Endometrial microvascular endothelial cells (primary cell): ENCODE data around the gene NEU1. TPM values are rescaled to one million over a fixed set of nuclear protein-coding genes. Genes with fewer than 3 reads are reported as not detected.
"Not testable (repeated sequence)": the region's sequence is repeated elsewhere in the genome, so short reads cannot be mapped to it uniquely, and the experiment has no call there.

Source experiments
- in situ Hi-C: cut with HindIII; loops from 2 replicates; pipeline ENCODE4 v1.10.0; 2017; ENCODE audit warnings: low sequenced_read_pairs, low pct_unique_long_range_greater_than_20kb; ENCODE audit errors: inconsistent ontology term
- total RNA-seq: library from RNA; depleted of rRNA; stranded (reverse); fragments of >200 nt; gene quantifications from one replicate; pipeline ENCODE4 v1.2.3, GENCODE V29; 2015; ENCODE audit errors: inconsistent ontology term

The NEU1 gene
- total RNA-seq, 1 donor from 2014 or later: 94.3 TPM

DNA sequence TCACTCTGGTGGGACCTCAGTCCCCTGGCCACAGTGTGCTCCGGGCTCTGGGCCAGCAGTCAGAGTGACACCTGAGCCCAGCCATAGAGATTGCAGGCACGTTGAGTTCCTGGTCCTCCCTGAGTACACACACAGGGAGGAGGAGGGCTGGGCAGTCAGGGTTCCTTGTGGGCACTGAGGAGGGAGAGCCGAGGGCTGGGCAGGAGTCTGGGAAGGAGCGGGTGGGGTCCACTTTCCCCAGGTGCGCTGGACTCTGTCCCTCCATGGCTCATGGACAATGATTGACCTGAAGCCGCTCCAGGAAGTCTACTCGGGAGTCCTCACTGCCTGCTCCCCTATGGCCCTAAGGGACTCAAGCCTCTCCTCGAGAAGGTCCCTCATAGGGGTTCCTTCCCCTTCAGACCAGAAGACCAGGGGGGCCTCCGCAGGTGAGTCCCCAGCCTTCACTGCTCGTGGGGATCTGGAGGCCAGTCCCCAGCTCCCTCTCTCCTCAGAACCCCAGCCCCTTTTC, 15.1 kb upstream of the NEU1 start:
- in situ Hi-C loops: no loop called here

- in situ Hi-C loops: no loop called here
Observed at GRCh38 chr6:31877125-31877650, 14.6 kb upstream of the NEU1 start.

DNA sequence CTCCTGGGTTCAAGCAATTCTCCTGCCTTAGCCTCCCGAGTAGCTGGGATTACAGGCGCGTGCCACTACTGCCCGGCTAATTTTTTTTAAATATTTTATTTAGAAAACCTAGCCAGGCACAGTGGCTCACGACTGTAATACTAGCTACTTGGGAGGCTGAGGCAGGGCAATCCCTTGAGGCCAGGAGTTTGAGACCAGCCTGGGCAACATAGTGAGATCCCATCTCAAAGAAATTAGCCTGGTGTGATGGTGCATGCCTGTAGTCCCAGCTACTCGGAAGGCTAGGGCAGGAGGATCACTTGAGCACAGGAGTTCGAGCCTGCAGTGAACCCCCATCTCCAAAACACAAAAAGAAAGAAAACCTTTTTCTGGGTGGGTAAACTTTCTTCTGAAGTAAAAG, 13.7 kb upstream of the NEU1 start:
- in situ Hi-C loops: no loop called here

DNA sequence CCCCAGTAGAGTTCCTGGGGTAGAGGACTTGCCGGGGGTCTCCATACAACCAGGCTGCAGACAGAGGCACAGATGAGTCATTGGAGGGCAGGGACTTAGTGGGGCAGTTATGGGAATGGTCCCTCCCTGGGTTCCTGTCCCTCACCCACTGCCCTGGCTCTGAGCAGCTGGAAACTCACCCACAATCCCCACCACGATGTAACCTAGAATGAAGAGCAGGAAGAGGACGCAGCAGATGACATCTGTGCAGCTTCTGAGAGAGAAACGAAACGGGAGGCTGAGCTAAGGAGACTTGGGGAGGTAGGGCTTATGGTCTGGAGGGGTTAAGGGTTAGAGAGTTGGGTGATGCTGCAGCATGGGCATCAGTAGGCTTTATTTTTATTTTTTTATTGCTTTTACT, 13.3 kb upstream of the NEU1 start:
- in situ Hi-C loops: no loop called here

- in situ Hi-C loops: no loop called here
Observed at GRCh38 chr6:31874836-31875572, 12.4 kb upstream of the NEU1 start.

- in situ Hi-C loops: no loop called here
Observed at GRCh38 chr6:31874084-31874670, 11.6 kb upstream of the NEU1 start.

- in situ Hi-C loops: no loop called here
Observed at GRCh38 chr6:31871046-31871659, 8.5 kb upstream of the NEU1 start.

DNA sequence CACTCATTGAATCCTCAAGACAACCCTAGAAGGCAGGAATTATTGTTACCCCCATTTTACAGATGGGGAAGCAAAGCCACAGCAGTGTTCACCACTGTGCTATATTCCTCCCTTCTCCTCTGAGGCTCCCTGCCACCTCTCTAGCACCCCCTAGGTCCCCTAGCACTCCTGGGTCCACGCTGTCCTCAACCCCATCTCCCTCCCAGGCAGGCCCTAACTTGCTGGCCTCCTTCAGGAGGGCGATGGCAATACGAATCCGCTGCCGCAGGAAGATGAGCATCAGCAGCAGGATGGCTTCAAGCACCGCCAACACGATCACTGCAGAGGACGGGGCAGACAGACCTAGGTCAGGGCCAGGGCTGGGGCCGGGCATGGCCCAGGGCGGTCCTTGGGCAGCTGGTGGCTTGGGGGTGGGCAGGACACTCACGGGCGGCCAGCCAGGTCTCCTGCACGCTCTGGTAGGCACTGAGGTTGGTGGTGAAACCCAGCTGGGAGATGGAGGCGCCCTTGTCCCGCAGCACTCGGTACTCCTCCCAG, 7.8 kb upstream of the NEU1 start:
- in situ Hi-C loops: no loop called here

- in situ Hi-C loops: no loop called here
Observed at GRCh38 chr6:31869343-31869742, 6.7 kb upstream of the NEU1 start.

- in situ Hi-C loops: not testable (repeated sequence)
Observed at GRCh38 chr6:31868658-31868971, 6.0 kb upstream of the NEU1 start.

GRCh38 chr6:31865205-31866118, 2.8 kb upstream of the NEU1 start:
- in situ Hi-C loops: no loop called here

GRCh38 chr6:31864818-31865204, 2.2 kb upstream of the NEU1 start:
- in situ Hi-C loops: no loop called here

GRCh38 chr6:31864123-31864562, 1.5 kb upstream of the NEU1 start:
- in situ Hi-C loops: not testable (repeated sequence)

GRCh38 chr6:31861919-31862343, 690 bp downstream of the NEU1 start:
- in situ Hi-C loops: no loop called here

GRCh38 chr6:31861150-31861549, 1.5 kb downstream of the NEU1 start:
- in situ Hi-C loops: no loop called here

DNA sequence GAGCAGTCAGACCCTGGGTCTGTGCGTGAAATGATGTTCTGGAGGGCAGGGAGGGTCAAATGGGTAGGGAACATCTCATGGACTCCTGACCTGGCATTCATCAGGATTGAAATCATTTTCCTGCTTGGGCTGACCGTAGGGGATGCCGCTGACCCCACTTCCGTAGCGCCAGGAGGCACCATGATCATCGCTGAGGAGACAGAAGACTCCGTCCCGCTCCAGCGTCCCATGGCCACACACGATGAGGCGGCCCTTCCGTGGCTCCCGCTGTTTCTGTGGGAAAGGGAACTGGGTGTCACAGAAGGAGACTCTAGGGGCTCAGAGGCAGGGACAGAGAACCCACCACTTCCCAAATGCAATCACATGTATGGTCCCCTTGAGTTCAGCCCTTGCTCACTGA, 2.3 kb downstream of the NEU1 start:
- in situ Hi-C loops: no loop called here

DNA sequence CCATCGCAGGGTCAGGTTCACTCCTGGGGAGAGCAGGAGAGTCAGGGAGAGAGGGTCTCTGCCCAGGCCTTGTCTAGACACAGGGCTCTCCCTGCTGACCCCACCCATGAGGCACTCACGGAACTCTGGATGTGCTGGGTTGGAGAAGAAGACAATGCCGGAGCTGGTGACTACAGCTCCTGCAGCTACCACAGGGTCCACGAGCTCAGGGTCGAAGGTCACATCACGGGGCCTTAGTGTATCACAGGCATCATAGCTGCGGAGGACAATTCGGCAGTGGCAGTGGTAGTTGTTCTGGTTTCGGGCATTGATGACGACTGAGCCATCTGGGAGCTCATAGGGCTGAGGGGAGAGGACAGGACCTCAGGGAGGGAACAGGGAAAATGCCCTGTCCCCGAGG, 2.7 kb downstream of the NEU1 start:
- in situ Hi-C loops: no loop called here

- in situ Hi-C loops: no loop called here
Observed at GRCh38 chr6:31858707-31859106, 3.9 kb downstream of the NEU1 start.

DNA sequence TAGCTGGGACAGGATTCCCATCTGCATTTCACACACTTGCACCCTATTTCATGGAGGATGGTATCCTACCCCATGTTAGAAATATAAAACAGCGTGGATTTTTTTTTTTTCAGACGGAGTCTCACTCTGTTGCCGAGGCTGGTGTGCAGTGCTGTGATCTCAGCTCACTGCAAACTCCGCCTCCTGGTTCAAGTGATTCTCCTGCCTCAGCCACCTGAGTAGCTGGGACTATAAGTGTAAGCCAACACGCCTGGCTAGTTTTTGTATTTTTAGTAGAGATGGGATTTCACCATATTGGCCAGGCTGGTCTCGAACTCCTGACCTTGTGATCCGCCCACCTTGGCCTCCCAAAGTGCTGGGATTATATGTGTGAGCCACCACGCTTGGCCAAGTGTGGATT, 4.8 kb downstream of the NEU1 start:
- in situ Hi-C loops: not testable (repeated sequence)
